Mononuclear cell (primary cell): ENCODE results near the gene CENPK. TPM values are rescaled to one million over a fixed set of nuclear protein-coding genes. Genes with fewer than 3 reads are reported as not detected.
"Not testable (repeated sequence)": the region's sequence is repeated elsewhere in the genome, so short reads cannot be mapped to it uniquely, and the experiment has no call there.

Experiments used
- H3K27me3 ChIP-seq: 2 replicates; pipeline ENCODE4 v1.6.0; 2011; ENCODE audit warnings: low read length, control low read depth; ENCODE audit not compliant: insufficient read depth
- H3K4me1 ChIP-seq: 2 replicates; pipeline ENCODE4 v1.5.1; 2011; ENCODE audit warnings: mild to moderate bottlenecking, low read length, control low read depth; ENCODE audit not compliant: insufficient read depth
- H3K4me3 ChIP-seq: 2 replicates; pipeline ENCODE4 v1.5.1; 2011; ENCODE audit warnings: mild to moderate bottlenecking, low read length, moderate library complexity
- H3K9me3 ChIP-seq: 2 replicates; pipeline ENCODE4 v1.5.1; 2011; ENCODE audit warnings: low read depth, mild to moderate bottlenecking, control low read depth, low read length
- total RNA-seq: library from RNA; depleted of rRNA; stranded (reverse); fragments of >200 nt; gene quantifications from one replicate; pipeline ENCODE4 v1.2.3, GENCODE V29; 2012

The CENPK gene, protein sequence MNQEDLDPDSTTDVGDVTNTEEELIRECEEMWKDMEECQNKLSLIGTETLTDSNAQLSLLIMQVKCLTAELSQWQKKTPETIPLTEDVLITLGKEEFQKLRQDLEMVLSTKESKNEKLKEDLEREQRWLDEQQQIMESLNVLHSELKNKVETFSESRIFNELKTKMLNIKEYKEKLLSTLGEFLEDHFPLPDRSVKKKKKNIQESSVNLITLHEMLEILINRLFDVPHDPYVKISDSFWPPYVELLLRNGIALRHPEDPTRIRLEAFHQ
- total RNA-seq, result 7.9 TPM

DNA sequence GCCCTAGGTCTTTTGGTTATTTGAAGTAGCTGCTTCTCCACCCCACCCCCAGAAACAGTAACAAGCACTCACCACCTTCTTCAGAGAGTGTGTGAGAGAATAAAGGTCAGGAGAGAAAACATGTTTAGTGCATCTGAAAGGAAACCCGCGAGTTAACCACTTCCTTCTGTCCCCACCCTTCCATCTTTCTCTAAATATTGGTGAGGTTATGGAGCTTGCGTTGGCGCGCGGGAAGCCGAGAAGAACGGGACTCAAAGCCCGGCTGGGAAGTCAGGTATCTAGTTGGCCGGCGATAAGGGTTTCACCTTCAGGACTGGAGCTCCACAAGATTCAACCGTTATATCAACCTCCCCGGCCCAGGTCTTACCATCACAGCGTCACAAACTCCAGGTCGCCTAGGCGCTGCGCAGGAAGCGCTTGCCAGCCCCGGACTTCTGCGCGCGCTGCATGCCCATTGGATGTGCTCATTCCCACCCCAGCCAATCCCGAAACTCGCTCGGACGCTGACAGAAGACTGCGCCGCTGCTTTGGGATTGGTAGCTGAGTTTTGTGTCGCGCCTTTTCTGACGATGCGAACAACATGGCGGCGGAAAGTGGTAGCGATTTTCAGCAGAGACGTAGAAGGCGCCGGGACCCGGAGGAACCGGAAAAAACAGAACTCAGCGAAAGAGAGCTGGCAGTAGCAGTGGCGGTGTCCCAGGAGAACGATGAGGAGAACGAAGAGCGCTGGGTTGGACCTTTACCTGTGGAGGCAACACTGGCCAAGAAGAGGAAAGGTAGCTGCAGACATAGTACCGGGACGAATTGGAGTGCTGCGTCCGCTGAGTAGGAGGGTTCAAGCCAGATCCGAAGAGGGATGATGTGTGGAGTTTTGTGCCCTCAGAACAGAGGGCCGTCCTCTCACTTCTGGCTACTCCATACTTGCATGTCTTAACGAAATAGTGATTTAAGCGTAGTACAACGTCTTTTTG is at the start of gene CENPK, which contains the start of gene PPWD1:
TSS of gene CENPK (minus strand) at position 438 of the 971 bp plus-strand sequence. CDS start 8,261 bp downstream, outside the sequence.
TSS of gene PPWD1 (plus strand) at position 566 of the 971 bp plus-strand sequence. CDS start at position 581, 15 bp downstream.
- Histone ChIP-seq H3K27me3 (no peaks in the 10 kb centered on the region), H3K9me3 (no peaks in the 10 kb centered on the region), H3K4me1 (peaks cover 24% of the 10 kb centered on the region), H3K4me3 (peak within 1 kb of the TSS; percentile 77)

DNA sequence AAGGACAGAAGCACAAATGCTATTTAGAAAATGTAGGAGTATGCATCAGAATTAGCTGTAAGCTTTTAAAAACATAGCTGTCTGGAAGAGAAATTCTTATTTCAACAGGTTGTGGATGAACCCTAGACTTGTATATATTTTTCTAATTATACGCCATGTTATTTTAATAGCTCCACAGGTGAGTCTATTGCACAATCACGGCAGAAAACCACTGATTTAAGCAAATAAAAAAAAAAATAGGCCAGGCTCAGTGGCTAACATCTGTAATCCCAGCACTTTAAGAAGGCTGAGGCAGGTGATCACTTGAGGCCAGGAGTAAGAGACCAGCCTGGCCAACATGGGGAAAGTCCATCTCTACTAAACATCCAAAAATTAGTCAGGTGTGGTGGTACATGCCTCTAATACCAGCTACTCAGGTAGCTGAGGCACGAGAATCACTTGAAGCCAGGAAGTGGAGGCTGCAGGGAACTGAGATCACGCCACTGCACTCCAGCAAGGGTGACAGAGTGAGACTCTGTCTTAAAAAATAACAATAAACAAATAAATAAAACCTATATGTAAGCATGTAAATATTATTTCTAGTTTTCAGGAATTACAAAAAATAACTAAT is 49.4 kb upstream of the CENPK start:
- Histone ChIP-seq H3K9me3 (no peaks in the 10 kb centered on the region), H3K4me1 (no peaks in the 10 kb centered on the region), H3K4me3 (no peak overlapping the region), H3K27me3 (no peaks in the 10 kb centered on the region)

DNA sequence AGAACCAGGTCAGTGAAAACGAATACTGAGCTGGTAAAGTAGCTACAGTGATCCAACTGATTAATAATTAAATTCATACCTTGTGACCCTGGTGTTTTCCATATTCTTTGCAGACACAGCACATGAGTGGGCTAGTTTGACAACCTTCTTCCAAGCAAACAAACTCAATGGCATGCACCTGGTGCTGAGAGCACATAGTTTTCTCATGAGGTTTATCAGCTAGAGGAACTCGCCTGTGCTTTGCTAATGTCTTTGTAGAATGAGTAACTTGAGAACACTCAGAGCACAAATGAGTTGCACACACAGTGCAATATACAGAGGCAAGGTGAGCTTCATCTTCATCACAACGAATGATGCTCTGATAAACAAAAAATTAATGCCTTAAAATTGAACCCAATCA is 48.6 kb upstream of the CENPK start:
- no peak overlapping the region for H3K4me3 ChIP-seq
- no peaks in the 10 kb centered on the region for H3K4me1 ChIP-seq
- H3K9me3 ChIP-seq, result no peaks in the 10 kb centered on the region
- no peaks in the 10 kb centered on the region for H3K27me3 ChIP-seq

DNA sequence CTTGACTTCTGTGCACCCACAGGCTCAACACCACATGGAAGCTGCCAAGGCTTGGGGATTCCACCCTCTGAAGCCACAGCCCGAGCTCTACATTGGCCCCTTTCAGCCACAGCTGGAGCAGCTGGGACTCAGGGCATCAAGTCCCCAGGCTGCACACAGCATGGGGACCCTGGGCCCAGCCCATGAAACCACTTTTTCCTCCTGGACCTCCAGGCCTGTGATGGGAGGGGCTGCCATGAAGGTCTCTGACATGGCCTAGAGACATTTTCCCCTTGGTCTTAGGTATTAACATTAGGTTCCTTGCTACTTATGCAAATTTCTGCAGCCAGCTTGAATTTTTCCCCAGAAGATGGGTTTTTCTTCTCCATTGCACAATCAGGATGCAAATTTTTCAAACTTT is 38.8 kb upstream of the CENPK start:
- not testable (repeated sequence) for H3K4me3 ChIP-seq, H3K4me1 ChIP-seq, H3K9me3 ChIP-seq, H3K27me3 ChIP-seq

DNA sequence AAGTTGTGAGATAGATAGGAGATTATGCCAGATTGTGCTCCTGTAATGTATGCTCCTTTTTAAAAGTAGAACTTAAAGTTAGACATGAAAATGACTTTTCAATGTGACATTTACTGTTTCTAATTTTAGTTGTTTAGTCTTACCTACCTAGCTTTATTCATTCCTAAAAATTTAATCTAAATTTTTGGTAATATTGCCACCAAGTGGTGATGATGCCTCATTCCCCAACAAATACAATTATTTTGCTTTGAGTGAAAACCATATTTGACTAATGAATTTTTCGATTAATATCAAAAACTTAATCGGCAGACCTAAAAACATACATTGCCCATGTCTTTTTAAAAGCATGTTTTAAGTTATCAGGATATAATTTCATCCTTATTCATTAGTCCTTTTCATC is 25.7 kb upstream of the CENPK start:
- no peaks in the 10 kb centered on the region for H3K9me3 ChIP-seq

DNA sequence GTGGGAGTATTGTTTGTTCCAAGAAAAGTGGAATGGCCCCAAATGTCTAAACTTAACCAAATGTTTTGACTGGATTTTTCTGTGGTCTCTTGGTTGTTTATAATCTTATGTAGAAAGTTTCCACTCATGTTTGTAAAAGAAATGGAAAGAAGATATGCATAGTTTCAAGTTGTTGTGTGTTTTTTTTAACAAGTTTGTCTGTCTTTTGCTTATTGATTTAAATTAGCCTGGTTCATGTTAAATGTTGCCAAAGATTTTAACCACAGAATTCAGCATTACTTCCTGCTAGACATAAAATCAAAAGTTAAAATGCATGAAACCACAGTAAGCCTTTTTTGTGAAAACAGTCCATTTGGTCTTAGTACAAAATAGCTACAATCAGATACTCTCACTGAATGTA is 14.2 kb upstream of the CENPK start:
- Histone ChIP-seq H3K4me1 (no peaks in the 10 kb centered on the region), H3K27me3 (no peaks in the 10 kb centered on the region), H3K4me3 (no peak overlapping the region), H3K9me3 (no peaks in the 10 kb centered on the region)

More for the DNA sequence above, 25.7 kb upstream of the CENPK start:
- H3K27me3 ChIP-seq, result no peaks in the 10 kb centered on the region
- no peak overlapping the region for H3K4me3 ChIP-seq
- H3K4me1 ChIP-seq, result no peaks in the 10 kb centered on the region

DNA sequence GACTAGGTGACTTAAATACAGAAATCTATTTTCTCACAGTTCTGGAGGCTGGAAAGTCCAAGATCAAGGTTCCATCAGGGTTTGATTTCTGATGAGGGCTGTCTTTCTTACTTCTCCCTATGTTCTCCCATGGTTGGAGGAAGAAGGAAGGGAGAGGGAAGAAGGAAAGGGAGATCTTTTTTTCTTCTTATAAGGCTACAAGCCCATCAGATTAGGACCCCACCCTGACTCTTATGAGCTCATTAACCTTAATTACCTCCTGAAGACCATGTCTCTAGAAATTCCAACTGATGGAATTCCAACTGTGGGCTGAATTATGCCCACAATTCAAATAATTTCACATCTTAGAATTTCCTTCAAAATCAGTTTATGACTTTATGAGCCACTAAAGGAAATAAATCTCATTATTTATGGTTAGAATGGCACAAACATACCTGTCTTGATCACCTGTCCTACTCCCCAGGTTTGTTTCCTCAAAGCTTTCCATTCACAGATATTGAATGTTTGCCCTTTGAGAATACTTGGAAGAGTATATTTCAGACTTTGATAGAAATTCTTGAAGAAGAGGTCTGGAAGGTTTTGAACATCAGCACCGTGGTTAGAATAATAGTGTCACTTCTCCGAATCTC is 7.7 kb upstream of the CENPK start:
- H3K4me1 ChIP-seq, result peaks cover 3% of the 10 kb centered on the region
- no peak overlapping the region for H3K4me3 ChIP-seq
- H3K9me3 ChIP-seq, result no peaks in the 10 kb centered on the region
- no peaks in the 10 kb centered on the region for H3K27me3 ChIP-seq

DNA sequence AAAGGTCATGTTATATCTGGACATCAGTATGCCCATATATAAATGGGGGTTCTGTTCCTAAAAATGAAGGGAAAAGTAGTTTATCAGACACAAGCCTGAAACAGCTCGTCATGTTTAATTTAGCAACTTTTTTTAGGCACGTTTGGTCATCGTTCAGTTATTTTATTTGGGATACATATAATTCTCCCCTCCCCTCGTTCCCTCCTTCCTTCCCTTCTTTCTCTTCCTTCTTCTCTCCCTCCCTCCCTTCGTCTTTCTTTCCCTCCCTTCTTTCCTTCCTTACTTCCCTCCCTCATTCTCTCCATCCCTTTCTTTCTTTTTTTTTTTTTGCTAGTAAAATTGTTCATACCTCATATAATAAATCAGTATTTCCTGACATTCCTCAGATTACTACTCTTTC is 3.5 kb upstream of the CENPK start:
- Histone ChIP-seq H3K27me3 (no peaks in the 10 kb centered on the region), H3K4me3 (no peak overlapping the region), H3K9me3 (no peaks in the 10 kb centered on the region), H3K4me1 (peaks cover 24% of the 10 kb centered on the region)

DNA sequence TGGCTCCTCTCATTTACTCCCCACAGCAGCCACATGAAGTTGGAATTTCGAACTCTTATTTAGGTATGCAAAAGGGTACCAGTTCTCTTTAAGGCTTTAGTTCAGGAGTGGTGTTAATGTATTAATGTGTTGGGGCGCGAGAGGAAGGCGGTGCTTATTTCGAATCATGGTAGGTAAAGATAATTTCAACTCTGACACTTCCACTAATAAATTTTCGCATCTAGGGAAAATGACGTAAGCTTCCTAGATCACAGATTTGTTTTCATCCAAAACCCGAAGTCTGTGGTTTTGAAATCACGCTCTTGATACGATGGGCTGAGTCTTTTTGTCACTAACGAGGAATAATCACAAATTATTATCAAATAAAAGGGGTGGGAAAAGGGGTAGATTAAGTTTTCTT is 809 bp upstream of the CENPK start:
- peaks cover 24% of the 10 kb centered on the region for H3K4me1 ChIP-seq
- H3K4me3 ChIP-seq, result peak overlapping the region; percentile 77
- no peaks in the 10 kb centered on the region for H3K9me3 ChIP-seq
- H3K27me3 ChIP-seq, result no peaks in the 10 kb centered on the region

DNA sequence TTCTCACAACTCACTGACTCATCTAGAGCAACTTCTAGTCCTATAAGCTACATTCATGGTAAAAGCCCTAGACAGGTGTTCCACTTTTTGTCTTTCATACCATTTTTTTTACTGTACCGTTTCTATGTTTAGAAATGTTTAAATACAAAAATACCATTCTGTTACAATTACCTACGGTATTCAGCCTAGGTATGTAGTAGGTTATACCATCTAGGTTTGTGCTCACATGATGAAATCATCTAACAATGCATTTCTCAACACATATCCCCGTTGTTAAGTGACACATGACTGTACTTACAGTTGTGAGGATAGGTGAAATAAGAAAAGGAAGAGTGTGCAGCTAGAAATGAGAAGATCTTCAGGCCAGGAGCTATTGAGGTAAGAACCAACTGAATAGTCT is 6.2 kb downstream of the CENPK start:
- Histone ChIP-seq H3K4me3 (no peak overlapping the region), H3K27me3 (no peaks in the 10 kb centered on the region)

DNA sequence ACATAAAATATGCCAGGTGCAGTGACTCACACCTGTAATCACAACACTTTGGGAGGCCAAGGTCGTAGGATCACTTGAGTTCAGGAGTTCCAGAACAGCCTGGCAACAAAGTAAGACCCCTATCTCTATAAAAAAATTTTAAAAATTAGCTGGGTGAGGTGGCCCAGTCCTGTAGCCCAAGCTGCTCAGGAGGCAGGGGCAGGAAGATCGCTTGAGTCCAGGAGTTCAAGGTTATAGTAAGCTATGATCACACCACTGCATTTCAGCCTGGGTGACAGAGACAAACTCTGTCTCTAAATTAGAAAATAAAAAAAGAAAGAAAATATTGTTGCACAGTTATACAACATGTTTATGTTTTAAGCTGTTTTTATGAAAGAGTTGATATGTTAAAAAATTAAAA is 6.8 kb downstream of the CENPK start:
- Histone ChIP-seq H3K4me3 (no peak overlapping the region), H3K27me3 (no peaks in the 10 kb centered on the region), H3K4me1 (no peaks in the 10 kb centered on the region), H3K9me3 (no peaks in the 10 kb centered on the region)

More for the DNA sequence above, 6.2 kb downstream of the CENPK start:
- Histone ChIP-seq H3K9me3 (no peaks in the 10 kb centered on the region), H3K4me1 (no peaks in the 10 kb centered on the region)

DNA sequence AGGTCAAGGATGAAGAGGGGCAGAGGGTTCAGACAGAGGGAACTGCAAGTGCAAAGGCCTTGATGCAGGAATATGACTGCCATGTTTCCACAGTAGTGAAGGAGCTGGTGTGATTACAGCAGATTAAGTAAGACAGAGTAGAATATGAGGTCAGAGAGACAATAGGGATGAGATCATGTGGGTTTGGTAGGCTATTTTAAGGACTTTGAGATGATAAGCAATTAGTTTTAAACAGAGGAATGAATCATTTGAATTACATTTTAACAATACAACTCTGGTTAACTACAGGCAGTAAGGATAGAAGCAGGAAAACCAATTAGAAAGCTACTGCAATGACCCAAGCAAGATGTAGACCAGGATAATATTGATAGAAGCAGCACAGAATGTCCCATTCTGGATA is 7.7 kb downstream of the CENPK start:
- H3K4me1 ChIP-seq, result no peaks in the 10 kb centered on the region
- H3K9me3 ChIP-seq, result no peaks in the 10 kb centered on the region
- no peaks in the 10 kb centered on the region for H3K27me3 ChIP-seq
- no peak overlapping the region for H3K4me3 ChIP-seq

DNA sequence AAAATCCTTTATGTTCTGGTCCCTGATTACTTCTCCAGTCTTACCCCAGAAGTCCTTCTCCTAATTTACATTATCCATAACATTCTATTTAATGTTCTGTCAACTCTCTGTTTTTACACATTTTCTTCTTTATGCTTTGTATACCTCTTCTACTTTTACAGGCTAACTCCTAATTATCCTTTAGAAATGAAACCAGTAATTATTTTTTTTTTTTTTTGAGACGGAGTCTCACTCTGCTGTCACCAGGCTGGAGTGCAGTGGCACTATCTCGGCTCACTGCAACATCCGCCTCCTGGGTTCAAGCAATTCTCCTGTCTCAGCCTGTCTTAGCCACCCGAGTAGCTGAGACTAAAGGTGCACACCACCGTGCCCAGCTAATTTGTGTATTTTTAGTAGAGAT is 9.0 kb downstream of the CENPK start:
- Histone ChIP-seq H3K4me3 (no peak overlapping the region), H3K9me3 (no peaks in the 10 kb centered on the region), H3K4me1 (no peaks in the 10 kb centered on the region), H3K27me3 (no peaks in the 10 kb centered on the region)

DNA sequence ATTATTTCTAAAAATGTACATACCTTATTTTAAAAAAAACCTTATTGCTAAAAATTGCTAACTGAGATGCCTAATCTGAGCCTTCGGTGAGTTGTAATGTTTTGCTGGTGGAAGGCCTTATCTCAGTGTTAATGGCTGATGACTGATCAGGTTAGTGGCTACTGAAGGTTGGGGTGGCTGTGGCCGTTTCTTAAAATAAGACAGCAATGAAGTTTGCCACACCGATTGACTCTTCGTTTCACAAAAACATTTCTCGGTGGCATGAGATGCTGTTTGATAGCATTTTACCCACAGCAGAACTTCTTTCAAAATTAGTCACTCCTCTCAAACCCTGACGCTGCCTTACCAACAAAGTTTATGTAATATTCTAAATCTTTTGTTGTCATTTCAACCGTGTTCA is 14.7 kb downstream of the CENPK start:
- H3K4me1 ChIP-seq, result no peaks in the 10 kb centered on the region
- H3K4me3 ChIP-seq, result no peak overlapping the region
- no peaks in the 10 kb centered on the region for H3K27me3 ChIP-seq
- no peaks in the 10 kb centered on the region for H3K9me3 ChIP-seq

DNA sequence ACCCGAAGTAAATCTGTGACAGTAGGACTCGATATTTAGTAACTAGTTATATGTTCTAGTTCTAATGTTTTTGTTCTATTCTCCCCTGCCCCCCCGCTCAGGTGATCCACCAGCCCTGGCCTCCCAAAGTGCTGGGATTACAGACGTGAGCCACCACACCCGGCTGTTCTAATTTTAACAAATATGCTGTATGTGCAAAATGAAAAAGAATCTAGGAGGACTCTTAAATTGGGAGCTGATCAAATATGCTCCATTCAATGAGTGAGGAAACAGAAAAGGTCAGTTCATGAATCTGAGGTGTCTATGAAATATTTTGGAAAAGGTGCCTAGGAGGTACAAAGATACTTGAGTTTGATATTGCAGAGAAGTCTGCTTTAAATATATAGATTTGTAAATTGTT is 16.8 kb downstream of the CENPK start:
- H3K27me3 ChIP-seq, result no peaks in the 10 kb centered on the region
- H3K4me1 ChIP-seq, result no peaks in the 10 kb centered on the region
- no peak overlapping the region for H3K4me3 ChIP-seq
- H3K9me3 ChIP-seq, result no peaks in the 10 kb centered on the region
